Epithelial cell of proximal tubule (primary cell): ENCODE measurements around the gene ZNRD2. TPM values are rescaled to one million over a fixed set of nuclear protein-coding genes. Genes with fewer than 3 reads are reported as not detected.

Experiments used
- DNase-seq: peaks from one replicate; pipeline ENCODE4 v3.0.0-alpha.2; 2011; ENCODE audit warnings: low read depth
- H3K4me3 ChIP-seq: 2 replicates; pipeline ENCODE4 v1.5.1; 2011; ENCODE audit warnings: low read depth, mild to moderate bottlenecking, low read length
- total RNA-seq: library from RNA; depleted of rRNA; stranded (reverse); fragments of >200 nt; gene quantifications from 2 replicates; pipeline ENCODE4 v1.2.3, GENCODE V29; 2015
- TF ChIP-seq, protein P1 (sequence below): conservative IDR thresholded peaks from 2 replicates; pipeline ENCODE4 v1.5.1; 2012; ENCODE audit warnings: low read depth, mild to moderate bottlenecking, low read length

Gene ZNRD2
- total RNA-seq, 1 donor from 2014 or later: 72.0 TPM

DNA sequence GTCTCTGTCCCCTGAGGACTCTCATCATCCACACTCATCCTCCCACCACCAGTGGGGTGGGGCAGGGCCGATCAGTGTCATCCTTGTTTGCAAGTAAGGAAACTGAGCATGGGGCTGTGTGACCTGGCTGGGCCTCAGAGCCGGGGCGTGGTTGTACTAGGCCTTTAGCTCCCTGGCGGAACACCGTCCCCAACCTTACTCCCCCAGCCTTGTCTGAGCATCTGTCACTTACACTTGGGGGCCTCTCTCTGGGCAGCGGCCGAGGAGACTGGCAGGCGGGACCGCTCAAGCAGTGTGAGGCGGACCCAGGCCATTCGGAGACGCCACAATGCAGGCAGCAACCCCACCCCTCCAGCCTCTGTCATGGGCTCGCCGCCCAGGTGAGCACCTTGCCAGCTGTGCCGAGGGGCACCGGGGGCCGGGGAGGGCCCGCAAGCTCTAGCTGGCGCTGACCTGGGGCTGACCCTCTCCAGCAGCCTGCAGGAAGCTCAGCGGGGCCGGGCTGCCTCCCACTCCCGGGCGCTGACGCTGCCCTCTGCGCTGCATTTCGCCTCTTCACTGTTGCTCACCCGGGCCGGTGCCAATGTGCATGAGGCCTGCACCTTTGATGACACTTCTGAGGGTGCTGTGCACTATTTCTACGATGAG lies 49.1 kb downstream of the ZNRD2 start:
- DNase-seq: no peak
- TF ChIP-seq, protein P1, sequence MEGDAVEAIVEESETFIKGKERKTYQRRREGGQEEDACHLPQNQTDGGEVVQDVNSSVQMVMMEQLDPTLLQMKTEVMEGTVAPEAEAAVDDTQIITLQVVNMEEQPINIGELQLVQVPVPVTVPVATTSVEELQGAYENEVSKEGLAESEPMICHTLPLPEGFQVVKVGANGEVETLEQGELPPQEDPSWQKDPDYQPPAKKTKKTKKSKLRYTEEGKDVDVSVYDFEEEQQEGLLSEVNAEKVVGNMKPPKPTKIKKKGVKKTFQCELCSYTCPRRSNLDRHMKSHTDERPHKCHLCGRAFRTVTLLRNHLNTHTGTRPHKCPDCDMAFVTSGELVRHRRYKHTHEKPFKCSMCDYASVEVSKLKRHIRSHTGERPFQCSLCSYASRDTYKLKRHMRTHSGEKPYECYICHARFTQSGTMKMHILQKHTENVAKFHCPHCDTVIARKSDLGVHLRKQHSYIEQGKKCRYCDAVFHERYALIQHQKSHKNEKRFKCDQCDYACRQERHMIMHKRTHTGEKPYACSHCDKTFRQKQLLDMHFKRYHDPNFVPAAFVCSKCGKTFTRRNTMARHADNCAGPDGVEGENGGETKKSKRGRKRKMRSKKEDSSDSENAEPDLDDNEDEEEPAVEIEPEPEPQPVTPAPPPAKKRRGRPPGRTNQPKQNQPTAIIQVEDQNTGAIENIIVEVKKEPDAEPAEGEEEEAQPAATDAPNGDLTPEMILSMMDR: no peak
- H3K4me3 ChIP-seq: no peak overlapping the region

DNA sequence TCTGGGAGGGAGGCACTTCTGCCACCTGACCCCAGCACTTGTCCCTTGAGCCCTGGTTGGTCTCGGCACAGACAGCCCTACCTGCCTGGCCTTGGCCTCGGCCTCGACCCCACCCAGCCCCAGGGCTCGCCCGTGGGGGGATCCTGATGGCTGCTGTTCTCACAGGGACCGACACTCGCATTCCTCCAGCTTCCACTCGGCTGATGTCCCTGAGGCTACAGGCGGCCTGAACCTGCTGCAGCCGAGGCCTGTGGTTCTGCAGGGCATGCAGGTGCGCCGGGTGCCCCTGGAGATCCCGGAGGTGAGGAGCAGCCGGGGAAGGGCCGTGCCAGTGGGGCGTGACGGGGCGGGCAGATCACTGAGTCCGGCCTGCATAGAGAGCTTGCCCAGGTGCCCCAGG lies 50.4 kb downstream of the ZNRD2 start:
- TF ChIP-seq, protein P1: no peak
- no peak for DNase-seq
- no peak overlapping the region for H3K4me3 ChIP-seq

DNA sequence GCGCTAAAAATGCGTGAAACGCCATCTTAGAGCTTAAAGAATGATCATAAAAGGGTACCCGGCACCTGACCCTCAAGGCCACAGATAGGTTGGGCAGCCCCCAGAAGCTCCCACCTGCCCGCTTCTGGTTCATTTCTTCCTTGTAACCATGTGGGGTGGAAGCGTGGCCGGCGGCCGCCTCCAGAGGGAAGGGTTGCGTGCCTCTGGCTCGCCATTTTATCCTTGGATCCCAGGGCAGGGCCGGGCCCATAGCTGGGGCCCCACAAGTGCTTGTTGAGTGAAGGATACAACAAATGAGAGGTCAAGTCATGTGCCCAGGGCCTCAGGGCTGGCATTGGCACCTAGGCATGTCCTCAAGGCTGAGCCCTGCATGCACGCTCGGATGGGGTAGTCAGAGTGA lies 51.2 kb downstream of the ZNRD2 start:
- no peak for DNase-seq
- no peak overlapping the region for H3K4me3 ChIP-seq
- TF ChIP-seq, protein P1: no peak

Other genes with a start within 250 kb of the ZNRD2 start
- 34.9 and 44.1 TPM in 2 replicates for gene DPF2, start 236.6 kb upstream of the ZNRD2 start, total RNA-seq
- gene TIGD3, start 215.7 kb upstream of the ZNRD2 start, total RNA-seq: 0.75 and 1.2 TPM in 2 replicates
- 0.29 and 1.2 TPM in 2 replicates for gene SLC25A45, start 187.8 kb upstream of the ZNRD2 start, total RNA-seq
- 43.5 and 49.5 TPM in 2 replicates for gene FRMD8, start 183.8 kb upstream of the ZNRD2 start, total RNA-seq
- gene NEAT1, start 147.7 kb upstream of the ZNRD2 start, total RNA-seq: 6.4 and 27.0 TPM in 2 replicates
- gene MALAT1, start 71.4 kb upstream of the ZNRD2 start, total RNA-seq: 343 and 1,362 TPM in 2 replicates
- gene SCYL1, start 45.4 kb upstream of the ZNRD2 start, total RNA-seq: 81.2 and 101 TPM in 2 replicates
- 34.9 and 102 TPM in 2 replicates for gene LTBP3, start 12.1 kb upstream of the ZNRD2 start, total RNA-seq
- 64.0 and 67.1 TPM in 2 replicates for gene FAM89B, start 2.1 kb downstream of the ZNRD2 start, total RNA-seq
- 26.1 and 26.3 TPM in 2 replicates for gene EHBP1L1, start 5.6 kb downstream of the ZNRD2 start, total RNA-seq
- 0.17 TPM in 1 of 2 replicates, not detected in the other for gene KCNK7, start 25.3 kb downstream of the ZNRD2 start, total RNA-seq
- gene MAP3K11, start 43.7 kb downstream of the ZNRD2 start, total RNA-seq: 55.0 and 55.3 TPM in 2 replicates
- 35.9 and 41.6 TPM in 2 replicates for gene PCNX3, start 45.3 kb downstream of the ZNRD2 start, total RNA-seq
- 45.5 and 66.5 TPM in 2 replicates for gene SIPA1, start 67.6 kb downstream of the ZNRD2 start, total RNA-seq
- gene RELA, start 92.4 kb downstream of the ZNRD2 start, total RNA-seq: 63.6 and 73.0 TPM in 2 replicates
- 47.2 and 72.2 TPM in 2 replicates for gene KAT5, start 141.8 kb downstream of the ZNRD2 start, total RNA-seq
- gene RNASEH2C, start 150.3 kb downstream of the ZNRD2 start, total RNA-seq: 76.7 and 81.1 TPM in 2 replicates
- 14.0 and 17.9 TPM in 2 replicates for gene AP5B1, start 210.5 kb downstream of the ZNRD2 start, total RNA-seq
- 4.8 and 12.5 TPM in 2 replicates for gene OVOL1, start 216.6 kb downstream of the ZNRD2 start, total RNA-seq